ENCODE results near the gene C2orf80.
"Not testable (repeated sequence)": the region's sequence is repeated elsewhere in the genome, so short reads cannot be mapped to it uniquely, and the experiment has no call there.

Gene C2orf80

GRCh38 chr2:208175840-208176153, 14.0 kb downstream of the C2orf80 start:
- no peak for FAIRE-seq

GRCh38 chr2:208175069-208175839, 14.6 kb downstream of the C2orf80 start:
- peak; percentile 97 for FAIRE-seq

DNA sequence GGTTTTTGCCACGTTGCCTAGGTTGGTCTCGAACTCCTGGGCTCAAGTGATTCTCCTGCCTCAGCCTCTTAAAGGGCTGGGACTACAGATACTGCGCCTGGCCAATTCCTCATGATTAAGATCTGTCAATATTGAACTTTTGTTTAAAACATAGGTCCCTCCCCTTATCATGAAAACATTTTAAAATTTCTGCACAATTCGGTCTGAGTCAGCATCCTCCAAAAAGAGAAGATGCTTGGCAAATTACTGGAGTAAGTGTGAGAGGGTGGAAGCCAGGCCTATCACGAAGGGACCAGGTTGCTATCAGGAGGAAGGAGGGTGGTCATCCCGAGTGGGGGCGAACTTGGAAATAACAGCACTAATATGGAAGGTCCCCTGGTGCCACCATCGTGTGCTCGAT, 15.7 kb downstream of the C2orf80 start:
- no peak for FAIRE-seq

DNA sequence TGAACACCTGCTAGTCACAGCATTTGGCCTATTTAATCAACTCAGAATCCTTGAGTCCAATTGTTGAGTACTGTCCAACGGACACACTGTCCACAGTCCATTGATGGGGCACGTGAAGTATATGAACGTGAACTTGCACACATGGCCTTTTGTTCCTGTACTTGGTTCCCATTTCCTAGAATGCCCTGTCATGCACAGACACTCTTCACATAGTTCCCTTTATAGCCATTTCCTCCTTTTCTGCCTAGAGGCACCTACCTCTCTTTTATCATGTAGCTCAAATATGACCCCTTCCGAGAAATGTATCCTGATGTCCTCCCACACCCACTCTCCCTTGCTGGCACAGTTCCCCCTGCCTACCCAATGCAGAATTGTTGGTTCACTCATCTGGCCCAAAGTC, 17.7 kb downstream of the C2orf80 start:
- no peak for FAIRE-seq

DNA sequence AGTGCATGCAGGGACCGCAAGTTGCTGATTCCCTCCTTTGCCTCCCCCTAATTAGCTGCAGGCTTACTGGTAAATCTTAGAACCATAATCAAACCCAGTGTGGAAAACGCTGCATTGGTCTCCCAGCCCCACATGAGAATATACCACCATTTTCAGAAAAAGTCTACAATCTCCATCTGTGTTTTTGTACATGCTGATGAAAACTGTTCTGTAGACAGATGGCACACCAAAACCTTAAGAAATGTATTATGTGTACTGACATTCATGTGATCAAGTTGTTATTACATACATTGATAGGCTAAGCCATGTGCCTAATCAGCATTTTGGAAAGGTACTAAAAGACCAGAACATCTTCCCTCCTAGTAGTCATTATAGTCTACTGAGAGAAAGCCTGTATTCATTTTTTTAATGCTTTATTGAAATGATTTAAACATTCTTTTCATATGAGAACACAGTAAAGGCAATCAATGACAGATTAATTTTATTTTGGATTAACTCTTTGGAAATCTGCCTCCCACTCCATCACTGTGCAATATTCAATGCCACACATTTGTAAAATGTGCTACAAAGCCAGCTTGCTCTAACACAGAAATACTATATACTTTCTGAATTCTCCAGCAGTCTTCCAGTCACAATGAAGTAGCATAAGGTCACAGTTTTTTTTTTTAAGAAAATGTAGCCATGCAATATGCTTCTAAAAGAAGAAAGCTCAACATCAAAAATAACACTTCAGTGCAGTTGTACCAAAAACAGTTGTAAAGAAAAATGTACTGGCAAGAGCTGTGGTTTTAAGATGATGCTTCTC, 24.7 kb downstream of the C2orf80 start:
- no peak for FAIRE-seq

DNA sequence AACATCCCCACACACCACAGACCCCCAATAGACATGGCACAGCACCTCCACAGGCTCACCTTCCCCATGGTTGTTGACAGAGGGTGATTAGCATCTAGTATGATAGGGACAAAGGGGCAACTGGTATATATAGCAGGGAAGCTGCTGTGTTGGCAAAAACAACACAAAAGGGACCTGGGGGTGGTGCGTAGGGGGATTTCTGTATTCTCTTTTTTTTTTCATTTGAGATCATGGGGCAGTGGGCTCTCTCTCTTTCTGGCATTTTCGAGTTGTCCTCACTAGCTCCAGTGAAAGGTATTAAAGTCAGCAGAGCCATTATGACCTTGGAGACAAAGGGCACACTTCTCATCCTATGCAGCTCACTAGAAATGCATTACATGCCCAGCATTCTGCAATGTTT, 26.3 kb downstream of the C2orf80 start, which contains the start of gene CRYGA:
TSS of gene CRYGA (minus strand) at position 101 of the 400 bp plus-strand sequence. CDS start at position 68, 33 bp downstream.
- no peak for FAIRE-seq

DNA sequence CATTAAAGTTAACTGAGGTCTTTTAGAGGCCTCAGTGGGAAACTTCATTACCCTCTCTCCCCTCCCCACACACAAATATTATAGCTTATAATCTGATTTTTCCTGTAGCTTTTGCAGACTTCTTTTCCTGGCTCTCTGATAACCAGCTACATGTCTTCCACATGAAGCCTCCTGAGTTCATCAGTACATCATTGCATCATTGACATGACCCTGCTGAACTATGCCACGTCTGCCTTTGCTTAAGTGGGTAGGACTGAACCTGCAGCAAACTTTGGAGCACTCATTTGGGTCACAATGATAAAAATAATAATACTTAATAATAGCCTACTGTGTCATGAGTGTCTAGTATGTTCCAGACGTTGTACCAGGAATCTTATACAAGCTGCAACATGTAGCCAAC, 33.4 kb downstream of the C2orf80 start:
- no peak for FAIRE-seq

- FAIRE-seq = no peak
Measured at GRCh38 chr2:208153156-208153555, 36.7 kb downstream of the C2orf80 start.

GRCh38 chr2:208150956-208151355, 38.9 kb downstream of the C2orf80 start:
- FAIRE-seq = no peak

DNA sequence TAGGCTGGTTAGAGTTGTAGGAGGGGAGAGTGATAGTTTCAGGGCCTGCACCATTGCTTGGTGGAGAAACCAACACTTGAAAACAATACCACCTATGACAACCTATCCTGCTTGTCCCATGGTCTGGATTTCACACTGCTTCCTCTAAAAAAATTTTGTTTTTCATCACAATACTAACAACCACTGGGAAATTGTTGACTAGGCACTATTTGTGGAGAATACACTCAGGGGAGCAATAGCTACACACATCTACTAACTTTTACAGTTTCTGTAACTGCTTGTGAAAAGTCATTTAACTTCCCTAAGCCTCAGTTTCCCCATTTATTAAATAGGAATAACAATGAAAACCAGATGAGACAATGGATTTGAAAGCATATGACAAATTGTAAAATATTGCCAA, 39.7 kb downstream of the C2orf80 start:
- FAIRE-seq = no peak

DNA sequence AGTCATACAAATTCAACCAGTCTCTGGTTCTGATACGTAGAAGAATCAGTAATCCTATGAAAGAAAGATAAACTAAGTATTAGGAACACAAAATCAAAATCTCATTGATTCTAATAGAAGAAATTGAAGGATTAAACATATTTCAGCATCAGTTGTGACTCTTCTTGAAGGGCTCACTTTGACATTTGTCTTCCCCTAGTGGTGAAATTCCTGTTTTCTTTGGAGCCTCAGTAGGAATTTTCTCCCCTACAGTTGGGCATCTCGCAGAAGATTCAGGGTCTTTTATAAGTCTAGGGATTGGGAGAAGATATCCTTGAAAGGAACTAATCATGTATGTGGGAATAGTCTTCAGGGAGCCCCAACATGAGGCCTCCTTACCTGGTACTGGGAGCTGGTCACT, 41.0 kb downstream of the C2orf80 start:
- FAIRE-seq = no peak

DNA sequence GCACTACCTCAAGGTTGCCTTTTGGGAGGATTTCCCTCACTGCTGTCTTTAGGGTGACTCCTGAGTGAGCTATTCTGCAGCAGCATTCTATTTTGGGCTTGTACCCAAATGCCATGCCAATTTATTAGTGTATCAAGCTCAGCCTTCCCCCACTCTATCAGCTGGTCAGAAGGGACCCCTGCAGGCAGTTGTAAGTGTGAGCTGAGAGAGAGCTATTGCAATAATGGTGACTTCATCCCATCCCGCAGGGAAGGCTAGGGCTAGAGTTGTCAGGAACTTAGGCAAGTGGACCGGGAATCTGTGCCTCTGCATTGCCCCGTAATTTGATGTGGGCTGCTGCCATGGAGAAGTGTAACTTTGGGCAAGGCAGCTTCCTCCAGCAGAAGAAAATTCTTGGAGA, 42.1 kb downstream of the C2orf80 start:
- FAIRE-seq = no peak

- FAIRE-seq = no peak
Measured at GRCh38 chr2:208147008-208147407, 42.8 kb downstream of the C2orf80 start.

- FAIRE-seq = no peak
Measured at GRCh38 chr2:208146006-208146405, 43.8 kb downstream of the C2orf80 start, which contains the start of gene CRYGB. CRYGB (minus strand) TSS chr2:208146158; CDS start chr2:208146120, 38 bp downstream.

- FAIRE-seq = no peak
Measured at GRCh38 chr2:208142925-208143799, 46.7 kb downstream of the C2orf80 start.

DNA sequence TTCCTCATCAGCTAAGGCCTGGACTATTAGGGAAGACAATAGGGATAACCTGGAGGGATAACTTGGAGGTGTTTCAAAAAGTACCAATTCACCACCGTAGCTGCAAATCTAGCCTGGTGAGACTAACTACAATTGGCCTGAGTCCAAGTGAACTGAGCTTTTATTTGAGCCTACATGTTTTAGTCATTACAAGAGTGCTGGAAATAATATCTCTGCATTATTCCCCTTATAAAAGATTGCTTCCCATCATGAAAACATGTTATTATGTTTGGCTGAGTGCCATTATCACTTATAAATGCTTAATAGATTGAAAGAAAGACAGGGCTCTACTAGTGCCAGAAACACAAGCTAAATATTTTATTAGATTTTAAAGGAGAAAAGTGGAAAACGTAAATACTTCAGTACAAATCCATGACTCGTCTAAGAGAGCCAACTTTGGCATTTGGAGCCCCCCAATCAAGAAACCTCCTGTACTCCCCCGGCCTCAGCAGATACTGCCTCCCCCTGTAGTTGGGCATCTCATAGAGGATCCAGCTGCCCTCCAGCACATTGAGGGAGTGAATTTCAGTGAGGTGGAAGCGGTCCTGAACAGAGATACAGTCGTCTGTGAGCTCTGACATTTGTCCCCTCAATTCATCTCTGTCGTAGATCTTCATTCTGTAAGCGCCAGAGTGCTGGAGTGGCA, 47.4 kb downstream of the C2orf80 start:
- FAIRE-seq = no peak

- no peak for FAIRE-seq
Measured at GRCh38 chr2:208139447-208139846, 50.4 kb downstream of the C2orf80 start.

GRCh38 chr2:208138334-208138733, 51.5 kb downstream of the C2orf80 start:
- not testable (repeated sequence) for FAIRE-seq

GRCh38 chr2:208136716-208137094, 53.1 kb downstream of the C2orf80 start:
- FAIRE-seq = no peak

GRCh38 chr2:208135794-208136715, 53.8 kb downstream of the C2orf80 start:
- FAIRE-seq = no peak

DNA sequence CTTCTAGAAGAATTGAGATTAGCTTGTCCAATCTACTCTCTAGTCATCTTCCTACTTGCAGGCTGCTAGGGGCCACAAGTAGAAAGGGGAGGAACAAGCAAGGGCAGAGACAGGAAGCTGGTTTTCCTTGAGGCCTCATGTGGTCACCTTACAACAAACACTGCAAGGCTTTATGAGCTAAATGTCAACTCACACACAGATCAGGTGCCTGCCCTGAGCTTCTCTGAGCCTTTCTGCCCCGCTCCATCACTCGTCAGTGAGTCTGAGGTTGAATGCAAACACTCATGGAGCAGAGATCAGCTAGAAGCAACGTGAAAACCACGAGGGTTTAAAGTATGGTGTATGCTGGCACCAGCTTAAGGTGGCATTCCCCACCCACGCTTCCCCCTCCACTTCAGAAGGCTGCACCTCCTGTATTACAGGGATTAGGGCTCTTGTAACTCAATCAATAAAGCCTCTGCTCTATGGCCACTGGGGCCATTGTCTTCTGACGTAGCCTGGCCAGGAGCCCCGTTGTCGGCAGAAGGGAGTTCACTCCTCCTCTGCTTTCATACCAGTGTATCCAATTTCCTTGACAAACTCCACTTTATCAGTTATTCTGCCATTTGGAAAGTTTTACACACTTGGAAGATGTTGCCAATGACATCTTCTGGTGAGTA, 54.8 kb downstream of the C2orf80 start:
- FAIRE-seq = no peak

Measured in G401.6 (cell line).